ENCODE results near the gene AQP12B. TPM values are rescaled to one million over a fixed set of nuclear protein-coding genes. Genes with fewer than 3 reads are reported as not detected.

AQP12B gene
- total and polyA plus RNA-seq, 2 of the 13 experiments (the other 11 are each of a cell fraction or from before 2014, with no cell fraction given), result not detected

DNA sequence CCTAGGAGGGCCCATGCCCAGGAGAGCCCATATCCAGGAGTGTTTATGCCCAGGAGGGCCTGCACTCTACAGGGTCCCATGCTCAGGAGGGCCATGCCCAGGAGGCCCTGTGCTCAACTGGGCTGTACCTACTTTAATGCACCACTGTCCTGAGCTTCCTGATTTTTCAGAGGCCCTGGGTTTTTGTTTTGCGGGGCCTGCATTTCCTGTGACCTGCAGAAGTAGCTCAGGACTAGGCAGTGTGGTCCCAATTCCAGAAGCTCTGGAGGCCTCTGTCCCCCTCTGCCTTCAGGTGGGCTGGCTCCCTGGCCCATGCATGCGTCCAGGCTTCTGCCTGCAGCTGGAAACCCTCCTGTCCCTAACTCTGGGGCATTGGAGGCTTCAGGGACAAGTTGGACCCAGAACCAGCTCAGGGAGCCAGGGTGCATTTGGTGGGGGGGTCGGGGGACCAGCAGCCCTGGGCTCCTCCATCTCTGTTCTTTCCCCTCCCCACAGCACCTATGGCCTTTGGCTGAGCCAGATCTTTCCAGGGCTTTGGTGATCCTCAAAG, 46.6 kb downstream of the AQP12B start (continued):
- TF ChIP-seq, protein P1, sequence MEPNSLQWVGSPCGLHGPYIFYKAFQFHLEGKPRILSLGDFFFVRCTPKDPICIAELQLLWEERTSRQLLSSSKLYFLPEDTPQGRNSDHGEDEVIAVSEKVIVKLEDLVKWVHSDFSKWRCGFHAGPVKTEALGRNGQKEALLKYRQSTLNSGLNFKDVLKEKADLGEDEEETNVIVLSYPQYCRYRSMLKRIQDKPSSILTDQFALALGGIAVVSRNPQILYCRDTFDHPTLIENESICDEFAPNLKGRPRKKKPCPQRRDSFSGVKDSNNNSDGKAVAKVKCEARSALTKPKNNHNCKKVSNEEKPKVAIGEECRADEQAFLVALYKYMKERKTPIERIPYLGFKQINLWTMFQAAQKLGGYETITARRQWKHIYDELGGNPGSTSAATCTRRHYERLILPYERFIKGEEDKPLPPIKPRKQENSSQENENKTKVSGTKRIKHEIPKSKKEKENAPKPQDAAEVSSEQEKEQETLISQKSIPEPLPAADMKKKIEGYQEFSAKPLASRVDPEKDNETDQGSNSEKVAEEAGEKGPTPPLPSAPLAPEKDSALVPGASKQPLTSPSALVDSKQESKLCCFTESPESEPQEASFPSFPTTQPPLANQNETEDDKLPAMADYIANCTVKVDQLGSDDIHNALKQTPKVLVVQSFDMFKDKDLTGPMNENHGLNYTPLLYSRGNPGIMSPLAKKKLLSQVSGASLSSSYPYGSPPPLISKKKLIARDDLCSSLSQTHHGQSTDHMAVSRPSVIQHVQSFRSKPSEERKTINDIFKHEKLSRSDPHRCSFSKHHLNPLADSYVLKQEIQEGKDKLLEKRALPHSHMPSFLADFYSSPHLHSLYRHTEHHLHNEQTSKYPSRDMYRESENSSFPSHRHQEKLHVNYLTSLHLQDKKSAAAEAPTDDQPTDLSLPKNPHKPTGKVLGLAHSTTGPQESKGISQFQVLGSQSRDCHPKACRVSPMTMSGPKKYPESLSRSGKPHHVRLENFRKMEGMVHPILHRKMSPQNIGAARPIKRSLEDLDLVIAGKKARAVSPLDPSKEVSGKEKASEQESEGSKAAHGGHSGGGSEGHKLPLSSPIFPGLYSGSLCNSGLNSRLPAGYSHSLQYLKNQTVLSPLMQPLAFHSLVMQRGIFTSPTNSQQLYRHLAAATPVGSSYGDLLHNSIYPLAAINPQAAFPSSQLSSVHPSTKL (CRISPR knock-in tag; IDR thresholded peaks at IDR 0.05), result no peak
- no peak for TF ChIP-seq GLI4 (CRISPR knock-in tag; IDR thresholded peaks at IDR 0.05; ENCODE audit: borderline replicate concordance)
- TF ChIP-seq, protein P2, sequence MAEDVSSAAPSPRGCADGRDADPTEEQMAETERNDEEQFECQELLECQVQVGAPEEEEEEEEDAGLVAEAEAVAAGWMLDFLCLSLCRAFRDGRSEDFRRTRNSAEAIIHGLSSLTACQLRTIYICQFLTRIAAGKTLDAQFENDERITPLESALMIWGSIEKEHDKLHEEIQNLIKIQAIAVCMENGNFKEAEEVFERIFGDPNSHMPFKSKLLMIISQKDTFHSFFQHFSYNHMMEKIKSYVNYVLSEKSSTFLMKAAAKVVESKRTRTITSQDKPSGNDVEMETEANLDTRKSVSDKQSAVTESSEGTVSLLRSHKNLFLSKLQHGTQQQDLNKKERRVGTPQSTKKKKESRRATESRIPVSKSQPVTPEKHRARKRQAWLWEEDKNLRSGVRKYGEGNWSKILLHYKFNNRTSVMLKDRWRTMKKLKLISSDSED (CRISPR knock-in tag; IDR thresholded peaks at IDR 0.05), result no peak
- TF ChIP-seq NAIF1 (CRISPR knock-in tag; IDR thresholded peaks at IDR 0.05; ENCODE audit: borderline replicate concordance), result no peak

DNA sequence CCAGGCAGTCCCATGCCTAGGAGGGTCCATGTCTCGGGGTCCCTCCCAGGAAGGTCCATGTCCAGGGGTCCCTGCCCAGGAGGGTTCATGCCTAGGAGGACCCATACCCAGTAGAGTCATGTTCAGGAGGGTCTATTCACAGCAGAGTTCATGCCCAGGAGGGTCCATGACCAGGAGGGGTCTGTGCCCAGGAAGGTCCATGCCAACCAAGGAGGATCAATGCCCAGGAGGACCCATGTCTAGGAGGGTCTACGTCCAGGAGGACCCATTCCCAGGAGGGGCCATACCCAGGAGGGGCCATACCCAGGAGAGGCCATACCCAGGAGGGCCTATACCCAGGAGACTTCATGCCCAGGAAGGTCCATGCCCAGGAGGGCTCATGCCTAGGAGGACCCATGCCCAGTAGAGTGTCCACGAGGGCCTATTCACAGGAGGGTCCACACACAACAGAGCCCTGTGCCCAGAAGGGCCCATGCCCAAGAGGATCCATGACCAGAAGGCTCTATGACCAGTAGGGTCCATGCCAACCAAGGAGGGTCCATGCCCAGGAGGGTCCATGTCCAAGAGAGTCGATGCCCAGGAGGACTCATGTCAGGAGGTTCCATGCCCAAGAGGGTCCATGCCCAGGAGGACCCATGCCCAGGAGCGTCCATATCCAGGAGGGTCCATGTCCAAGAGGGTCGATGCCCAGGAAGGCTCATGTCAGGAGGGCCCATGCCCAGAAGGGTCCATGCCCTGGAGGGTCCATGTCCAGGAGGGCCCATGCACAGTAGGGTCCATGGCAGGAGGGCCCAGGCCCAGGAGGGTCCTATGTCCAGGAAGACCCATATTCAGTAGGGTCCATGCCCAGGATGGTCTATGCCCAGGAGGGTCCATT, 47.3 kb downstream of the AQP12B start:
- Histone ChIP-seq H2AFZ (ENCODE audit: low read length) (no peak overlapping the region), H3K9ac (ENCODE audit: insufficient read depth, low read depth, low read length) (no peak overlapping the region), H3K36me3 (replicated peaks in 1 of 2; ENCODE audit: control insufficient read depth in 1 of 2, insufficient read depth in 2 of 2, low read length in 2 of 2) (no peaks in the 10 kb centered on the region; a peak in 1 of 5 replicates), H3K27ac (ENCODE audit: extremely low read length, insufficient read depth, low read length) (no peak overlapping the region), H3K79me2 (ENCODE audit: insufficient read depth, low read length) (no peaks in the 10 kb centered on the region), H3K4me1 (ENCODE audit: insufficient read depth, low read length) (no peaks in the 10 kb centered on the region), H3K9me3 (ENCODE audit: low read length) (peaks cover 34% of the 10 kb centered on the region), H4K20me1 (ENCODE audit: insufficient read depth, low read length) (no peaks in the 10 kb centered on the region), H3K4me3 (replicated peaks in 1 of 3; ENCODE audit: insufficient read depth in 1 of 3, low read depth in 2 of 3, low read length in 3 of 3) (no peak overlapping the region), H3K4me2 (ENCODE audit: low read depth, low read length) (no peak overlapping the region), H3K27me3 (ENCODE audit: control insufficient read depth in 1 of 2, insufficient read depth in 2 of 2, low read length in 2 of 2) (peaks cover 12 to 30% of the 10 kb centered on the region in 2 experiments)
- ATAC-seq, result peak; percentile 5; the same call in 2 of the 3 replicates
- CTCF ChIA-PET (ENCODE audit: low intra/inter-chr PET ratio, low total read pairs), result no interaction called here
- no TSS peak for BruUV-seq (replicated peaks)
- 19% methylated on average over 2 of the region's 6 CpGs for WGBS (ENCODE audit: low lambda C conversion rate)
- no peak for FAIRE-seq
- intact Hi-C loops (cut with micrococcal nuclease; ENCODE audit: unreplicated experiment), result no loop called here
- no peak for DNase-seq (ENCODE audit: low spot score)
- in situ Hi-C loops (cut with HindIII; ENCODE audit: extremely low pct_ligation_motif_present, low pct_unique_long_range_greater_than_20kb), result no loop called here
- POLR2A ChIA-PET, result no interaction called here
- TF ChIP-seq ZNF34 (CRISPR knock-in tag; IDR thresholded peaks at IDR 0.05; ENCODE audit: borderline replicate concordance) (no peak), ZNF44 (CRISPR knock-in tag; IDR thresholded peaks at IDR 0.05) (no peak), STAG1 (CRISPR knock-in tag; IDR thresholded peaks at IDR 0.05) (no peak), ZNF780A (CRISPR knock-in tag; IDR thresholded peaks at IDR 0.05) (no peak)

Data from HepG2 (cell line).